Body of pancreas (tissue), 4 donors: Measurements from ENCODE around the gene CTNND2. TPM values are rescaled to one million over a fixed set of nuclear protein-coding genes. Genes with fewer than 3 reads are reported as not detected.

Source experiments
- ATAC-seq: fragments of 150-250 bp; one replicate; pipeline ENCODE4 v1.9.1; 2016
- DNase-seq, 4 donors: peaks; one replicate each; pipeline ENCODE4 v3.0.0-alpha.2; 2019
- H3K27ac ChIP-seq, 4 donors: fragments of 200-600 bp; sonication (generic); 1 replicate in 3 of 4; 2 replicates in 1 of 4; pipeline versions ENCODE4 v1.5.1 to v1.6.1; 2016 to 2019; ENCODE audit warnings: mild to moderate bottlenecking in 1 of 4, mixed read lengths in 1 of 4, moderate library complexity in 1 of 4
- H3K27me3 ChIP-seq, 2 donors: fragments of 200-600 bp; sonication (generic); one replicate each; pipeline ENCODE4 v1.6.0; 2016; ENCODE audit warnings: mild to moderate bottlenecking in 1 of 2
- H3K36me3 ChIP-seq, 2 donors: fragments of 200-600 bp; sonication (generic); replicated peaks in 1 of 2; 2 replicates each; pipeline ENCODE4 v1.5.1; 2016; ENCODE audit warnings: low read depth in 2 of 2; ENCODE audit not compliant: insufficient read depth in 1 of 2
- H3K4me1 ChIP-seq: fragments of 200-600 bp; sonication (generic); one replicate; pipeline ENCODE4 v1.6.0; 2016
- H3K4me3 ChIP-seq, 2 donors: fragments of 200-600 bp; sonication (generic); 1 replicate in 1 of 2; 2 replicates in 1 of 2; pipeline ENCODE4 v1.5.1; 2016 to 2019
- H3K9me3 ChIP-seq, 3 donors: fragments of 200-600 bp; sonication (generic); 1 replicate in 2 of 3; 2 replicates in 1 of 3; pipeline ENCODE4 v1.5.1; 2016
- CTCF ChIP-seq, 7 experiments: fragments of 450-650 bp in 4 of 7; fragments of 200-600 bp in 3 of 7; sonication (generic) in 3 of 7; IDR thresholded peaks; one replicate each; pipeline ENCODE4 v1.5.1; 2016 to 2019; ENCODE audit warnings: antibody characterized with exemption in 7 of 7
- POLR2A ChIP-seq, 3 donors: fragments of 450-650 bp; IDR thresholded peaks; one replicate each; pipeline ENCODE4 v1.6.1; 2016; ENCODE audit warnings: antibody characterized with exemption in 3 of 3, mild to moderate bottlenecking in 2 of 3
- WGBS, 2 donors: methylation state at CpG; one replicate each; pipeline ENCODE4 v1.1.5; 2017; 5-methylcytosine and 5-hydroxymethylcytosine counted together
- intact Hi-C: fragments of 100-400 bp; cut with DNase I; formaldehyde crosslinking; loops from one replicate; pipeline ENCODE4 v1.15.1; 2023
- total RNA-seq, 2 donors: library from RNA; depleted of rRNA; stranded (reverse); fragments of >200 nt; gene quantifications; one replicate each; pipeline ENCODE4 v1.1.0, GENCODE V29; 2016

The CTNND2 gene
- total RNA-seq, 2 donors from 2014 or later, result 21.0 to 82.4 TPM

GRCh38 chr5:11082404-11082945, 821.8 kb downstream of the CTNND2 start:
- DNase-seq (no peak), ATAC-seq (no peak)
- Histone ChIP-seq H3K27me3 (no peaks in the 10 kb centered on the region), H3K9me3 (no peaks in the 10 kb centered on the region), H3K4me1 (peaks cover 13% of the 10 kb centered on the region), H3K36me3 (no peaks in the 10 kb centered on the region), H3K4me3 (no peak overlapping the region), H3K27ac (no peak overlapping the region)
- intact Hi-C loops, result no loop called here
- WGBS, 2 donors, result 93 to 95% methylated on average over 21 of the region's 21 CpGs
- TF ChIP-seq CTCF (IDR thresholded peaks at IDR 0.05), result no peak
- TF ChIP-seq POLR2A (IDR thresholded peaks at IDR 0.05), result no peak

- peak; percentile 95 for ATAC-seq
- peak overlapping the region in 3 of 4 donors; percentile 49 to 80 (median 75) for H3K27ac ChIP-seq
- intact Hi-C loops, result no loop called here
- DNase-seq, result no peak
- H3K36me3 ChIP-seq, result no peaks in the 10 kb centered on the region
- TF ChIP-seq POLR2A (IDR thresholded peaks at IDR 0.05), result peak in 1 of 3 donors; percentile 30
- TF ChIP-seq CTCF (IDR thresholded peaks at IDR 0.05), result no peak
- WGBS, 2 donors, result 43 to 53% methylated on average over 4 of the region's 4 CpGs
- H3K4me3 ChIP-seq, result no peak overlapping the region
- H3K27me3 ChIP-seq, result no peaks in the 10 kb centered on the region
- peaks cover 14% of the 10 kb centered on the region for H3K4me1 ChIP-seq
- no peaks in the 10 kb centered on the region for H3K9me3 ChIP-seq
These were observed 827.2 kb downstream of the CTNND2 start for GRCh38 chr5:11076945-11077613.

- TF ChIP-seq CTCF (IDR thresholded peaks at IDR 0.05), result no peak
- TF ChIP-seq POLR2A (IDR thresholded peaks at IDR 0.05), result no peak
- peaks cover 14% of the 10 kb centered on the region for H3K4me1 ChIP-seq
- no peaks in the 10 kb centered on the region for H3K27me3 ChIP-seq
- no peaks in the 10 kb centered on the region for H3K9me3 ChIP-seq
- intact Hi-C loops, result no loop called here
- WGBS, 2 donors, result 80 to 81% methylated on average over 11 to 12 of the region's 12 CpGs
- H3K4me3 ChIP-seq, result no peak overlapping the region
- ATAC-seq (no peak), DNase-seq (no peak)
- peak overlapping the region in 3 of 4 donors; percentile 49 to 80 (median 75) for H3K27ac ChIP-seq
- H3K36me3 ChIP-seq, result no peaks in the 10 kb centered on the region
These were observed 829.0 kb downstream of the CTNND2 start for GRCh38 chr5:11075035-11075805.

GRCh38 chr5:11072568-11072967, 831.7 kb downstream of the CTNND2 start:
- Histone ChIP-seq H3K4me1 (peaks cover 3% of the 10 kb centered on the region), H3K4me3 (no peak overlapping the region), H3K9me3 (no peaks in the 10 kb centered on the region), H3K36me3 (no peaks in the 10 kb centered on the region), H3K27ac (no peak overlapping the region), H3K27me3 (no peaks in the 10 kb centered on the region)
- TF ChIP-seq CTCF (IDR thresholded peaks at IDR 0.05) (no peak), POLR2A (IDR thresholded peaks at IDR 0.05) (no peak)
- ATAC-seq, result no peak
- WGBS, 2 donors, result 93 to 98% methylated on average over 5 of the region's 5 CpGs
- no peak for DNase-seq
- intact Hi-C loops, result no loop called here
